PC-3 (cell line): Measurements from ENCODE around the gene MAP2.

Experiments used
- CTCF ChIP-seq: fragments of 300-600 bp; sonication (generic); conservative IDR thresholded peaks from 2 replicates; pipeline ENCODE4 v1.5.1; 2017; ENCODE audit warnings: antibody characterized with exemption, low read depth, mild to moderate bottlenecking, low read length
- EZH2 ChIP-seq: fragments of 300-600 bp; sonication (generic); IDR thresholded peaks from one replicate; pipeline ENCODE4 v1.6.1; 2017; ENCODE audit warnings: antibody characterized with exemption, mild to moderate bottlenecking, low read length; ENCODE audit not compliant: unreplicated experiment

DNA sequence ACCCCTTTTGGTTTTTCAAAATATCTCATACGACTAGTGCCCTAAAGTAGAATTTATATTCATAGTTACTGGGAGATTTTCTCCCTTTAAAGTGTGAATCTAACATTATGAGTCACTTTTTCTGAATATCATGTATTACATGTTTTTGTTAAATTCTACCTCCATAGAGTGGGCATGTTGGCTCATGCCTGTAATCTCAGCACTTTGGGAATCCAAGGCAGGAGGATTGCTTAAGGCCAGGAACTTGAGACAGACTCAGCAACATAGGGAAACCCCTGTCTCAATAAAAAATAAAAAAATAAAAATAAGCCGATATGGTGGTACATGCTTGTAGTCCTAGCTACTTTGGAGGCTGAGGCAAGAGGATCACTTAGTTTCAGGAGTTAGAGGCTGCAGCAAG lies 302.5 kb downstream of the MAP2 start:
- TF ChIP-seq EZH2: no peak
- TF ChIP-seq CTCF: no peak
